Neutrophil (primary cell): ENCODE data around the gene BNC2.
A peak's percentile ranks its signal among the peaks of the same experiment; 100 is the strongest.

Experiments
- H3K27ac ChIP-seq: fragments of 200-600 bp; sonication (generic); 2 replicates; pipeline ENCODE4 v1.5.1; 2016; ENCODE audit warnings: mild to moderate bottlenecking, moderate library complexity
- H3K27me3 ChIP-seq: fragments of 200-600 bp; sonication (generic); 2 replicates; pipeline ENCODE4 v1.6.0; 2016; ENCODE audit warnings: mild to moderate bottlenecking
- H3K36me3 ChIP-seq: fragments of 200-600 bp; sonication (generic); 2 replicates; pipeline ENCODE4 v1.5.1; 2017
- H3K4me1 ChIP-seq, 2 experiments: fragments of 200-600 bp in 1 of 2; sonication (generic) in 1 of 2; 1 replicate in 1 of 2; 2 replicates in 1 of 2; pipeline versions ENCODE4 v1.5.1 to v1.6.1; 2013 to 2016; ENCODE audit warnings: low read depth in 1 of 2, low read length in 1 of 2, mild to moderate bottlenecking in 1 of 2, moderate library complexity in 1 of 2; ENCODE audit not compliant: control insufficient read depth in 1 of 2, insufficient read depth in 1 of 2
- H3K4me3 ChIP-seq, 2 experiments: fragments of 200-600 bp in 1 of 2; sonication (generic) in 1 of 2; 1 replicate in 1 of 2; 2 replicates in 1 of 2; pipeline ENCODE4 v1.5.1; 2013 to 2016; ENCODE audit warnings: low read depth in 1 of 2, low read length in 1 of 2, mild to moderate bottlenecking in 1 of 2, moderate library complexity in 1 of 2
- H3K9me3 ChIP-seq: fragments of 200-600 bp; sonication (generic); 2 replicates; pipeline ENCODE4 v1.5.1; 2016
- TF ChIP-seq, protein P1 (sequence below): fragments of 200-600 bp; sonication (generic); IDR thresholded peaks from 2 replicates; pipeline ENCODE4 v1.5.1; 2016; ENCODE audit warnings: antibody characterized with exemption

Gene BNC2

DNA sequence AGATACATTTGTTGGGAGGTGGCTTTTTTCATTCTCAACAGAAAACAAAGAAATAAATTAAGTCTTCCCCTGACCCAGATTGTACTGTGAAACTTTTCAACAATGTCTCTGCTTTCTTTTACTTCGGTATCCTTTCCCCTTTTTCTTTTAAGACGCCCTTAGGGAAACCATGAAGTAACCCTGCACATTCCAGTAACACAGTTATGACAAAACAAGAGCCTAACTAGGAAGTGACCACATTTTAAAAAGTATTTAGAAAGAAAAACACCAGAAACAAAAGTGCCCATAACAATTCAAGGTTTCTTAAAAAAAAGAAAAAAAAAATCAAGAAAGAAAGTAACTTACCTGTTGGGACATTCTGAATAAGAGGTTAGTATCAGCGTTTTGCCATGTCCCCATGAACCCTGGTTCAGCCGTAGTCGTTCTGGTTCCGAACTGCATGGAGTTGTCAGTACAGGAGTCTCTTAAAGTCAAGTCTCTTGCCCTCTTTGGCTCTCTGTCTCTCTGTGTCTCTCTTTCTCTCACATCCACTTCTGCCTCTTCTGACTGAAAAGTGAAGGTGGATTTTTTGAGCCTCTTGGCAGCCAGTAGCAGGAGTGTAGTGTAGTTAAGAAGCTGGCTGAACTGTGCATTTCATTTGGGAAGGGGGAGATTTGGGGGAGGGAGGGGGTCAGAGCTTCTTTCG, 142.9 kb downstream of the BNC2 start:
- H3K9me3 ChIP-seq = no peaks in the 10 kb centered on the region
- H3K4me1 ChIP-seq = peaks cover 0 to 7% of the 10 kb centered on the region in 2 experiments
- TF ChIP-seq, protein P1, sequence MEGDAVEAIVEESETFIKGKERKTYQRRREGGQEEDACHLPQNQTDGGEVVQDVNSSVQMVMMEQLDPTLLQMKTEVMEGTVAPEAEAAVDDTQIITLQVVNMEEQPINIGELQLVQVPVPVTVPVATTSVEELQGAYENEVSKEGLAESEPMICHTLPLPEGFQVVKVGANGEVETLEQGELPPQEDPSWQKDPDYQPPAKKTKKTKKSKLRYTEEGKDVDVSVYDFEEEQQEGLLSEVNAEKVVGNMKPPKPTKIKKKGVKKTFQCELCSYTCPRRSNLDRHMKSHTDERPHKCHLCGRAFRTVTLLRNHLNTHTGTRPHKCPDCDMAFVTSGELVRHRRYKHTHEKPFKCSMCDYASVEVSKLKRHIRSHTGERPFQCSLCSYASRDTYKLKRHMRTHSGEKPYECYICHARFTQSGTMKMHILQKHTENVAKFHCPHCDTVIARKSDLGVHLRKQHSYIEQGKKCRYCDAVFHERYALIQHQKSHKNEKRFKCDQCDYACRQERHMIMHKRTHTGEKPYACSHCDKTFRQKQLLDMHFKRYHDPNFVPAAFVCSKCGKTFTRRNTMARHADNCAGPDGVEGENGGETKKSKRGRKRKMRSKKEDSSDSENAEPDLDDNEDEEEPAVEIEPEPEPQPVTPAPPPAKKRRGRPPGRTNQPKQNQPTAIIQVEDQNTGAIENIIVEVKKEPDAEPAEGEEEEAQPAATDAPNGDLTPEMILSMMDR = no peak
- H3K36me3 ChIP-seq = no peaks in the 10 kb centered on the region
- H3K27ac ChIP-seq = no peak overlapping the region
- H3K27me3 ChIP-seq = peaks cover 82% of the 10 kb centered on the region
- no peak overlapping the region for H3K4me3 ChIP-seq

DNA sequence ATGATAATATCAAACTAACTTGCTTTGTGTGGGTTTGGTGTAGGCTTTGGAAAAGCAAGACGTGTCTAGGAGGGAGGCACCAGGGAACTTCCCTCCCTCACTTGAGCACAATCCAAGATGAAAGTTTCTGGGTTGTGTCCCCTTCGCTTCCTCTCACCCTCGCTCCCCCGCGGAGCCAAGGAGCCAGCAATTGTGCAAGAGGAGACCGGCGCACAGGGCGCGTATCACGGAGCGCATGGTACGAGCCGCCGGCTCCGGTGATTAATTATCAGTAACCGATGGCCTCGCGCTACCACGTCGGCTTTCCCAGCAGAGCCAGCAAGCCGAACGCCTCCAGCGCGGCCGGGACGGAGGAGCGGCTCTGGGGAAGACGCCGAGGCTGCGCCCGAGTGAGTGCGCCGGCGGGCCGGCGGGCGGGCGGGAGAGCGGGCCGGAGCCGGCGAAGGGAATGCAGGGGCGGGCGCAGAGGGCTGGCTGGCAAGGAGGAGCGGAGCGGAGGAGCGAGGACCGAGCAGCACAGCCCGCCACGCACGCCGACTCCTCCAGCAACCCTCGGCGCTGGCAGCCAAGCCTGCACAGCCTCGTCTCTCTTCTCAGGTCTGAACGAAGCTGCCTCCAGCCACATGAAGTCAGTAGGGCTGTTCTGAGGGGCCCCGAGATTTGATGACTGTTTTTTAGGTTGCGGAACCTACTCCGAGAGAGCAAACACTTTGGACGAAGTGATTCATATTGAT, 143.6 kb downstream of the BNC2 start:
- H3K9me3 ChIP-seq = no peaks in the 10 kb centered on the region
- H3K4me1 ChIP-seq = peaks cover 0 to 7% of the 10 kb centered on the region in 2 experiments
- no peak overlapping the region for H3K27ac ChIP-seq
- H3K27me3 ChIP-seq = peaks cover 87% of the 10 kb centered on the region
- TF ChIP-seq, protein P1 = no peak
- H3K4me3 ChIP-seq = peak overlapping the region; percentile 9 to 29
- no peaks in the 10 kb centered on the region for H3K36me3 ChIP-seq

DNA sequence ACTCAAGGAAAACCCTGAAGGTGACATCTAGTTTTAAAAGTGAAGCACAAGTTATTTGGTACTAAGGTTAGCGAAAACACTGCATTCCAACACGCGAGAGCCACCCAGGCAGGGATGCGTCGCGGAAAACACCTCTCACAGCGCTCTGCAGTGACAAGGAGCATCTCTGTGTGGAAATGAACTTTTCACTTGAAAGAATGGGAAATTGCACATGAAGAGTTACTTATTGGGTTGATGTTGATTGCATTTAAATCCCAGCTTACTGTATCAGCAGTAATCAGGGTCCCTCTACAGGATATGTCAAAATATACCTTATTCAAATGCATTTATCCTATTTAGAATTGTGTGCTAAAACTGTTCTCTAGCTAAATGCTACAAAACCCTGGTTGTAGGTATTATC, 144.4 kb downstream of the BNC2 start:
- no peak overlapping the region for H3K4me3 ChIP-seq
- H3K36me3 ChIP-seq = no peaks in the 10 kb centered on the region
- H3K27me3 ChIP-seq = peaks cover 88% of the 10 kb centered on the region
- TF ChIP-seq, protein P1 = no peak
- peaks cover 0 to 7% of the 10 kb centered on the region in 2 experiments for H3K4me1 ChIP-seq
- H3K9me3 ChIP-seq = no peaks in the 10 kb centered on the region
- H3K27ac ChIP-seq = no peak overlapping the region

DNA sequence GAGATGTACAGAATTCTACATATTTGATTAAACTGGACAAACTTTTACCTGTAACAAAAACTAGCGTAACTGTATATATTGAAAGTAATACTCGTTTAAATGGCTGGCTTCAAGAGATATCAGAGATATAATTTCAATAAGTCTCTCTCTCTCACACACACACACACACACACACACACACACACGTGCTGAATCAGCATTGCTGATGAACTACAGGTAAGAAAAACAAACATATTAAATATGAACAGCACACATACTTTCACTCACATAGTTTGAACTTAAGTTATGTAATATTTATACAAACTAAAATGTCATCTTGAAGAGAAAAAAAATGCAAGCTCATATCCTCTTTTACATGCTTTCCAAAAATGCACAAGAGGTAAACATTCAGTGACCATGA, 145.4 kb downstream of the BNC2 start:
- TF ChIP-seq, protein P1 = no peak
- Histone ChIP-seq H3K4me1 (peaks cover 0 to 7% of the 10 kb centered on the region in 2 experiments), H3K4me3 (no peak overlapping the region)

DNA sequence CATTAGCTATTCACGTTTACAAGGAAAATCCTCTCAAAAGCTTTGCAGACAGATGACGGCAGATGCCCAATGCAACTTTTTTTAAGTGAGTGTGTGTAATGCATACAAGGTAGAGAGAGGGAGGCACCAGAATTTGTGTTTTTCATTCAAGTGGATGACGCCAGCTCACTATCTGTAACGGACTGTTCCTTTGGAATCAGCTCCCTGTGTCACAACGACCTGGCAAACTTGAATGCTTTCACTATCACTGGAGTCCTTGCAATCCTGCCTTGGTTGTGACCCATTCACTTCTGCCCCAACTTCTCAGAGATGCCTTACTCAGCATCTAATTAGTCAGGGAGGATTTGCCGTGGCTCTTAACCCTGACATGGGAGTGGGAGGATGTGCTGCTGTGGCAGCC, 148.5 kb downstream of the BNC2 start:
- H3K9me3 ChIP-seq = no peaks in the 10 kb centered on the region
- TF ChIP-seq, protein P1 = no peak
- peaks cover 0 to 3% of the 10 kb centered on the region in 2 experiments for H3K4me1 ChIP-seq
- H3K27ac ChIP-seq = no peak overlapping the region
- no peak overlapping the region for H3K4me3 ChIP-seq
- H3K27me3 ChIP-seq = peaks cover 48% of the 10 kb centered on the region
- no peaks in the 10 kb centered on the region for H3K36me3 ChIP-seq

More for the DNA sequence above, 145.4 kb downstream of the BNC2 start:
- Histone ChIP-seq H3K36me3 (no peaks in the 10 kb centered on the region), H3K27ac (no peak overlapping the region), H3K27me3 (peaks cover 79% of the 10 kb centered on the region), H3K9me3 (no peaks in the 10 kb centered on the region)
